ENCODE results near the gene NOP16.
A peak's percentile ranks its signal among the peaks of the same experiment; 100 is the strongest.

NOP16 gene, protein sequence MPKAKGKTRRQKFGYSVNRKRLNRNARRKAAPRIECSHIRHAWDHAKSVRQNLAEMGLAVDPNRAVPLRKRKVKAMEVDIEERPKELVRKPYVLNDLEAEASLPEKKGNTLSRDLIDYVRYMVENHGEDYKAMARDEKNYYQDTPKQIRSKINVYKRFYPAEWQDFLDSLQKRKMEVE

GRCh38 chr5:176388444-176389134 lies at the start of gene NOP16, which contains the start of gene HIGD2A:
NOP16 (minus strand) TSS chr5:176388598; CDS start chr5:176388539, 59 bp downstream.
HIGD2A (plus strand) TSS chr5:176388751; CDS start chr5:176388820, 69 bp downstream.
- Histone ChIP-seq H3K9me3 (ENCODE audit: control insufficient read depth, insufficient read depth, low read length) (no peaks in the 10 kb centered on the region), H3K27me3 (ENCODE audit: control insufficient read depth, insufficient read depth, low read length) (no peaks in the 10 kb centered on the region), H3K4me3 (ENCODE audit: low read length) (peak within 1 kb of the TSS; percentile 78), H3K4me1 (ENCODE audit: control insufficient read depth, insufficient read depth, low read length) (no peaks in the 10 kb centered on the region), H3K27ac (ENCODE audit: low read length) (no peak within 1 kb of the TSS), H3K36me3 (ENCODE audit: control insufficient read depth, insufficient read depth, low read length) (peaks cover 16% of the 10 kb centered on the region)
- no CpG with 5 or more reads among the region's 47 CpGs for WGBS (ENCODE audit: insufficient coverage, insufficient read length)
- DNase-seq (ENCODE audit: low read depth, low spot score) = peak; percentile 98

GRCh38 chr5:176436656-176437055 lies 48.3 kb upstream of the NOP16 start:
- Histone ChIP-seq H3K4me3 (ENCODE audit: low read length) (no peak overlapping the region), H3K27ac (ENCODE audit: low read length) (no peak overlapping the region), H3K36me3 (ENCODE audit: control insufficient read depth, insufficient read depth, low read length) (no peaks in the 10 kb centered on the region), H3K9me3 (ENCODE audit: control insufficient read depth, insufficient read depth, low read length) (no peaks in the 10 kb centered on the region), H3K27me3 (ENCODE audit: control insufficient read depth, insufficient read depth, low read length) (no peaks in the 10 kb centered on the region), H3K4me1 (ENCODE audit: control insufficient read depth, insufficient read depth, low read length) (no peaks in the 10 kb centered on the region)
- WGBS (ENCODE audit: insufficient coverage, insufficient read length) = no CpG with 5 or more reads among the region's 5 CpGs
- DNase-seq (ENCODE audit: low read depth, low spot score) = no peak

DNA sequence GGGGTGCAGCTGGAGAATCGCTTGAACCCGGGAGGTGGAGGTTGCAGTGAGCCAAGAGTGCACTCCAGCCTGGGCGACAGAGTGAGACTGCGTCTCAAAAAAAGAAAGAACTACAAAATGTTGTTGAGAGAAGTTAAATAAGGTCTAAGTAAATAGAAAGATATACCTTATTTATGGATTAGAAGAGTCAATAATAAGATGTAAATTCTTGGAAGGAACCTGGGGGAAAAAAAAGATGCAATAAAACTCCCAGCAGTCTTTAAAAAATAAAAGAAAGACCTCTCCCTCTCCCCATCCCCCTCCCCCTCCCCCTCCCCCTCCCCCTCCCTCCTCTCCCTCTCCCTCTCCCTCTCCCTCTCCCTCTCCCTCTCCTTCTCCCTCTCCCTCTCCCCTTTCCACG lies 44.3 kb upstream of the NOP16 start:
- no peak for DNase-seq (ENCODE audit: low read depth, low spot score)
- Histone ChIP-seq H3K27ac (ENCODE audit: low read length) (no peak overlapping the region), H3K4me1 (ENCODE audit: control insufficient read depth, insufficient read depth, low read length) (no peaks in the 10 kb centered on the region), H3K4me3 (ENCODE audit: low read length) (no peak overlapping the region), H3K36me3 (ENCODE audit: control insufficient read depth, insufficient read depth, low read length) (no peaks in the 10 kb centered on the region), H3K9me3 (ENCODE audit: control insufficient read depth, insufficient read depth, low read length) (no peaks in the 10 kb centered on the region), H3K27me3 (ENCODE audit: control insufficient read depth, insufficient read depth, low read length) (no peaks in the 10 kb centered on the region)
- no CpG with 5 or more reads among the region's 5 CpGs for WGBS (ENCODE audit: insufficient coverage, insufficient read length)

DNA sequence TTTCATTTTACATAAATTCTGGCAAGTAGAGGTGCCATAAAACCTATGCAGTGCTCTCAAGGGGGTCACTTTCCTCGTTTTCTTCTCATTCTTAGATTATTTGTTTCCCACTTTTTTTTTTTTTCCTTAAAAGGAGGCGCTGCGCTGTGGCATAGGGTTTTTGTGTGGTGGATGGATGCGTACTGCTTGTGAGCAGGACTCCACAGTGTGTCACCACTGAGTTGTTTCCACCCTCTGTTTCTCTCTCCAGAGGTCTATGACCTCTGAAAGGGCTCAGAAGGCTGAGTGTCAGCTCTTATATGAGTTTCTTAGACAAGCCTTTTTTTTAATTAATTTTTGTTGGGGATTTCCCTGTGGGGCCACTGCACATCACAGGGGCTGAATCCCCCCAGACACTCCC lies 41.6 kb upstream of the NOP16 start:
- no peaks in the 10 kb centered on the region for H3K9me3 ChIP-seq (ENCODE audit: control insufficient read depth, insufficient read depth, low read length)
- no peak overlapping the region for H3K4me3 ChIP-seq (ENCODE audit: low read length)
- no peak overlapping the region for H3K27ac ChIP-seq (ENCODE audit: low read length)
- WGBS (ENCODE audit: insufficient coverage, insufficient read length) = no CpG with 5 or more reads among the region's 4 CpGs
- no peaks in the 10 kb centered on the region for H3K36me3 ChIP-seq (ENCODE audit: control insufficient read depth, insufficient read depth, low read length)
- no peaks in the 10 kb centered on the region for H3K4me1 ChIP-seq (ENCODE audit: control insufficient read depth, insufficient read depth, low read length)
- DNase-seq (ENCODE audit: low read depth, low spot score) = no peak
- H3K27me3 ChIP-seq (ENCODE audit: control insufficient read depth, insufficient read depth, low read length) = no peaks in the 10 kb centered on the region

GRCh38 chr5:176427971-176428370 lies 39.6 kb upstream of the NOP16 start:
- Histone ChIP-seq H3K36me3 (ENCODE audit: control insufficient read depth, insufficient read depth, low read length) (no peaks in the 10 kb centered on the region), H3K9me3 (ENCODE audit: control insufficient read depth, insufficient read depth, low read length) (no peaks in the 10 kb centered on the region), H3K4me3 (ENCODE audit: low read length) (no peak overlapping the region), H3K4me1 (ENCODE audit: control insufficient read depth, insufficient read depth, low read length) (no peaks in the 10 kb centered on the region), H3K27me3 (ENCODE audit: control insufficient read depth, insufficient read depth, low read length) (no peaks in the 10 kb centered on the region), H3K27ac (ENCODE audit: low read length) (no peak overlapping the region)
- WGBS (ENCODE audit: insufficient coverage, insufficient read length) = 100% methylated on average over 1 of the region's 4 CpGs
- no peak for DNase-seq (ENCODE audit: low read depth, low spot score)

GRCh38 chr5:176426876-176427275 lies 38.5 kb upstream of the NOP16 start:
- Histone ChIP-seq H3K4me1 (ENCODE audit: control insufficient read depth, insufficient read depth, low read length) (no peaks in the 10 kb centered on the region), H3K27ac (ENCODE audit: low read length) (no peak overlapping the region), H3K9me3 (ENCODE audit: control insufficient read depth, insufficient read depth, low read length) (no peaks in the 10 kb centered on the region), H3K27me3 (ENCODE audit: control insufficient read depth, insufficient read depth, low read length) (no peaks in the 10 kb centered on the region), H3K36me3 (ENCODE audit: control insufficient read depth, insufficient read depth, low read length) (no peaks in the 10 kb centered on the region), H3K4me3 (ENCODE audit: low read length) (no peak overlapping the region)
- no CpG with 5 or more reads among the region's 1 CpG for whole genome bisulfite sequencing (ENCODE audit: insufficient coverage, insufficient read length)
- no peak for DNase-seq (ENCODE audit: low read depth, low spot score)

GRCh38 chr5:176425791-176426190 lies 37.4 kb upstream of the NOP16 start:
- H3K27me3 ChIP-seq (ENCODE audit: control insufficient read depth, insufficient read depth, low read length) = no peaks in the 10 kb centered on the region
- H3K36me3 ChIP-seq (ENCODE audit: control insufficient read depth, insufficient read depth, low read length) = no peaks in the 10 kb centered on the region
- H3K9me3 ChIP-seq (ENCODE audit: control insufficient read depth, insufficient read depth, low read length) = no peaks in the 10 kb centered on the region
- H3K4me1 ChIP-seq (ENCODE audit: control insufficient read depth, insufficient read depth, low read length) = no peaks in the 10 kb centered on the region
- WGBS (ENCODE audit: insufficient coverage, insufficient read length) = no CpG with 5 or more reads among the region's 1 CpG
- no peak overlapping the region for H3K27ac ChIP-seq (ENCODE audit: low read length)
- no peak overlapping the region for H3K4me3 ChIP-seq (ENCODE audit: low read length)
- no peak for DNase-seq (ENCODE audit: low read depth, low spot score)

DNA sequence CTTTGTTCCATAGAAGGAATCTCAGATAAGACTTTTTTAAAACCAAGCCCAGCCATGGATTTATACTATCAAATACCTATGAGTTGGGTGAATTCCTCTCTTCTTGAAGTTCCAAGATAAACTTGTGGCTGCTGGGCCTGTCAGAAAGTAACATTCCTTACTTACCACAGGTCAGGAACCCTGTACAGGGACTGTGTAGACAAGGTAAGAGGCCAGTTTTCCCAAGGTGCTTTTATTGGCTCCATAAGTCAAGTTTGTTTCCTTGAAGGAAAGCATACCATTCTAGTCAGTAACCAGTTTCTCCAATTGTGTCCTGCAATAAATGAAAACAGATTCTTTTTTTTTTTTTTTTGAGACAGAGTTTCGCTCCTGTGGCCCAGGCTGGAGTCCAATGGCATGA lies 36.7 kb upstream of the NOP16 start:
- no CpG with 5 or more reads among the region's 1 CpG for WGBS (ENCODE audit: insufficient coverage, insufficient read length)
- Histone ChIP-seq H3K27ac (ENCODE audit: low read length) (no peak overlapping the region), H3K27me3 (ENCODE audit: control insufficient read depth, insufficient read depth, low read length) (no peaks in the 10 kb centered on the region), H3K4me1 (ENCODE audit: control insufficient read depth, insufficient read depth, low read length) (no peaks in the 10 kb centered on the region), H3K4me3 (ENCODE audit: low read length) (no peak overlapping the region), H3K9me3 (ENCODE audit: control insufficient read depth, insufficient read depth, low read length) (no peaks in the 10 kb centered on the region), H3K36me3 (ENCODE audit: control insufficient read depth, insufficient read depth, low read length) (no peaks in the 10 kb centered on the region)
- no peak for DNase-seq (ENCODE audit: low read depth, low spot score)

GRCh38 chr5:176424181-176424580 lies 35.8 kb upstream of the NOP16 start:
- Histone ChIP-seq H3K9me3 (ENCODE audit: control insufficient read depth, insufficient read depth, low read length) (no peaks in the 10 kb centered on the region), H3K27me3 (ENCODE audit: control insufficient read depth, insufficient read depth, low read length) (no peaks in the 10 kb centered on the region), H3K36me3 (ENCODE audit: control insufficient read depth, insufficient read depth, low read length) (no peaks in the 10 kb centered on the region), H3K4me1 (ENCODE audit: control insufficient read depth, insufficient read depth, low read length) (no peaks in the 10 kb centered on the region), H3K27ac (ENCODE audit: low read length) (no peak overlapping the region), H3K4me3 (ENCODE audit: low read length) (no peak overlapping the region)
- DNase-seq (ENCODE audit: low read depth, low spot score) = no peak
- no CpG with 5 or more reads among the region's 3 CpGs for WGBS (ENCODE audit: insufficient coverage, insufficient read length)

- Histone ChIP-seq H3K4me3 (ENCODE audit: low read length) (no peak overlapping the region), H3K27ac (ENCODE audit: low read length) (no peak overlapping the region), H3K4me1 (ENCODE audit: control insufficient read depth, insufficient read depth, low read length) (no peaks in the 10 kb centered on the region), H3K27me3 (ENCODE audit: control insufficient read depth, insufficient read depth, low read length) (no peaks in the 10 kb centered on the region), H3K36me3 (ENCODE audit: control insufficient read depth, insufficient read depth, low read length) (no peaks in the 10 kb centered on the region), H3K9me3 (ENCODE audit: control insufficient read depth, insufficient read depth, low read length) (no peaks in the 10 kb centered on the region)
- no peak for DNase-seq (ENCODE audit: low read depth, low spot score)
- no CpG with 5 or more reads among the region's 2 CpGs for WGBS (ENCODE audit: insufficient coverage, insufficient read length)
These were observed 32.7 kb upstream of the NOP16 start for GRCh38 chr5:176420972-176421544.
